IMR-90 (cell line): Measurements from ENCODE around the gene CPD. TPM values are rescaled to one million over a fixed set of nuclear protein-coding genes. Genes with fewer than 3 reads are reported as not detected.

Source experiments
- ATAC-seq: fragments of 200-7000 bp; cut with Tn5 transposase; 2 replicates; pipeline ENCODE4 v1.9.1; 2020; ENCODE audit warnings: low read depth, mild to moderate bottlenecking, moderate library complexity
- BruUV-seq: library from RNA; stranded (reverse); fragments of 400-500 nt; replicated peaks from 2 replicates; lab custom pipeline; 2021; lab: Mats Ljungman, UMichigan
- CTCF ChIA-PET: fragments of 300-600 bp; formaldehyde crosslinking; extraction: SDS; loops from one replicate; lab custom pipeline; 2021; ENCODE audit warnings: antibody characterized with exemption; lab: Yijun Ruan, JAX
- POLR2A ChIA-PET: fragments of 300-600 bp; sonication (Branson Sonifier 250); formaldehyde crosslinking; loops from one replicate; lab custom pipeline; 2022; ENCODE audit warnings: antibody characterized with exemption; ENCODE audit not compliant: unreplicated experiment; lab: Charles Lee
- DNase-seq: peaks from one replicate; pipeline ENCODE4 v3.0.0; 2013
- H2AFZ ChIP-seq: replicated peaks from 2 replicates; pipeline ENCODE3; 2013; ENCODE audit warnings: low read length, mild to moderate bottlenecking; ENCODE audit not compliant: poor library complexity
- H2AK5ac ChIP-seq: 2 replicates; pipeline ENCODE4 v1.6.1; 2013; ENCODE audit warnings: low read depth, low read length, inconsistent platforms
- H2AK9ac ChIP-seq: replicated peaks from 2 replicates; pipeline ENCODE3; 2013; ENCODE audit warnings: mild to moderate bottlenecking, low read depth, low read length, moderate library complexity; ENCODE audit not compliant: poor library complexity
- H2BK120ac ChIP-seq: 2 replicates; pipeline ENCODE4 v1.6.1; 2013; ENCODE audit warnings: low read depth, low read length, inconsistent platforms
- H2BK15ac ChIP-seq: 3 replicates; pipeline ENCODE4 v1.6.1; 2013; ENCODE audit warnings: low read depth, low read length, inconsistent platforms
- H2BK20ac ChIP-seq: 2 replicates; pipeline ENCODE4 v1.6.1; 2013; ENCODE audit warnings: low read depth, mild to moderate bottlenecking, inconsistent platforms, low read length, moderate library complexity
- H2BK5ac ChIP-seq: 2 replicates; pipeline ENCODE4 v1.6.1; 2013; ENCODE audit warnings: mild to moderate bottlenecking, low read depth, low read length, inconsistent platforms; ENCODE audit not compliant: poor library complexity, severe bottlenecking
- H3K14ac ChIP-seq: replicated peaks from 2 replicates; pipeline ENCODE4 v1.6.1; 2013; ENCODE audit warnings: low read depth, low read length, inconsistent platforms
- H3K18ac ChIP-seq: 2 replicates; pipeline ENCODE4 v1.6.1; 2013; ENCODE audit warnings: low read depth, low read length, control low read depth
- H3K23ac ChIP-seq: 2 replicates; pipeline ENCODE4 v1.6.1; 2013; ENCODE audit warnings: low read depth, low read length, inconsistent platforms
- H3K27ac ChIP-seq: 2 replicates; pipeline ENCODE4 v1.5.1; 2013; ENCODE audit warnings: mild to moderate bottlenecking, control low read depth, low read length; ENCODE audit not compliant: insufficient read depth
- H3K27me3 ChIP-seq: 2 replicates; pipeline ENCODE4 v1.6.1; 2013; ENCODE audit warnings: low read length; ENCODE audit not compliant: control insufficient read depth, insufficient read depth
- H3K36me3 ChIP-seq: 2 replicates; pipeline ENCODE4 v1.6.1; 2013; ENCODE audit warnings: low read length, mixed read lengths; ENCODE audit not compliant: control insufficient read depth, insufficient read depth
- H3K4ac ChIP-seq: 2 replicates; pipeline ENCODE4 v1.6.1; 2013; ENCODE audit warnings: low read depth, low read length, inconsistent platforms
- H3K4me1 ChIP-seq: 2 replicates; pipeline ENCODE4 v1.6.1; 2013; ENCODE audit warnings: low read length, mixed read lengths; ENCODE audit not compliant: control insufficient read depth, insufficient read depth
- H3K4me2 ChIP-seq: 2 replicates; pipeline ENCODE4 v1.6.1; 2013; ENCODE audit warnings: low read depth, mild to moderate bottlenecking, control low read depth, low read length, moderate library complexity
- H3K4me3 ChIP-seq: 2 replicates; pipeline ENCODE4 v1.5.1; 2013; ENCODE audit warnings: low read depth, mild to moderate bottlenecking, control low read depth, low read length, moderate library complexity; ENCODE audit not compliant: insufficient read depth
- H3K56ac ChIP-seq: 2 replicates; pipeline ENCODE4 v1.6.1; 2013; ENCODE audit warnings: low read length, inconsistent platforms; ENCODE audit not compliant: insufficient read depth; ENCODE audit errors: extremely low read depth
- H3K79me1 ChIP-seq, 2 experiments: 2 replicates each; pipeline ENCODE4 v1.6.1; 2013; ENCODE audit warnings: low read length in 2 of 2, inconsistent platforms in 1 of 2, low read depth in 1 of 2
- H3K9ac ChIP-seq: 2 replicates; pipeline ENCODE4 v1.6.1; 2013; ENCODE audit warnings: low read depth, low read length, control low read depth
- H3K9me1 ChIP-seq: 2 replicates; pipeline ENCODE4 v1.6.1; 2013; ENCODE audit warnings: low read length, inconsistent platforms; ENCODE audit not compliant: insufficient read depth
- H3K9me3 ChIP-seq: 2 replicates; pipeline ENCODE4 v1.6.1; 2013; ENCODE audit warnings: low read length; ENCODE audit not compliant: control insufficient read depth, insufficient read depth
- H4K20me1 ChIP-seq: 2 replicates; pipeline ENCODE4 v1.6.1; 2013; ENCODE audit warnings: low read length, inconsistent platforms; ENCODE audit not compliant: insufficient read depth
- H4K5ac ChIP-seq: 2 replicates; pipeline ENCODE4 v1.6.1; 2013; ENCODE audit warnings: mild to moderate bottlenecking, low read depth, low read length, control low read depth
- H4K8ac ChIP-seq, 2 experiments: 2 replicates each; pipeline ENCODE4 v1.6.1; 2013; ENCODE audit warnings: low read depth in 2 of 2, low read length in 2 of 2, control low read depth in 1 of 2, inconsistent platforms in 1 of 2
- H4K91ac ChIP-seq: 2 replicates; pipeline ENCODE4 v1.6.1; 2013; ENCODE audit warnings: low read depth, low read length, inconsistent platforms; ENCODE audit not compliant: insufficient read depth
- CEBPB ChIP-seq: IDR thresholded peaks from 2 replicates; pipeline ENCODE4 v1.6.1; 2012; ENCODE audit warnings: low read depth, low read length, improper control_type of control experiment
- MAZ ChIP-seq: IDR thresholded peaks from 2 replicates; pipeline ENCODE4 v1.6.1; 2012; ENCODE audit warnings: low read depth, mild to moderate bottlenecking, low read length, improper control_type of control experiment, moderate library complexity, borderline replicate concordance
- MXI1 ChIP-seq: IDR thresholded peaks from 2 replicates; pipeline ENCODE4 v1.6.1; 2012; ENCODE audit warnings: low read depth, mild to moderate bottlenecking, low read length, moderate library complexity, borderline replicate concordance
- SMC3 ChIP-seq: fragments of 150-350 bp; IDR thresholded peaks from 2 replicates; pipeline ENCODE4 v1.6.1; 2016; ENCODE audit warnings: low read depth, mild to moderate bottlenecking, antibody characterized with exemption, low read length, moderate library complexity
- WGBS, 2 experiments: methylation state at CpG; one replicate each; pipeline versions ENCODE4 v1.1.5 to v1.1.7; 2013; ENCODE audit warnings: missing lambda C conversion rate in 2 of 2; ENCODE audit not compliant: insufficient read length in 1 of 2; ENCODE audit errors: extremely low coverage in 2 of 2; 5-methylcytosine and 5-hydroxymethylcytosine counted together
- dilution Hi-C: fragments of 300-500 bp; cut with HindIII; formaldehyde crosslinking; loops from one replicate; pipeline ENCODE4 v1.14.3; 2018; ENCODE audit warnings: low sequenced_read_pairs; ENCODE audit not compliant: unreplicated experiment
- in situ Hi-C: fragments of 300-500 bp; cut with MboI; formaldehyde crosslinking; loops from 3 replicates; pipeline ENCODE4 v1.14.3; 2019; ENCODE audit warnings: low sequenced_read_pairs, inconsistent platforms, mixed read lengths
- intact Hi-C: fragments of 100-400 bp; cut with micrococcal nuclease; formaldehyde crosslinking; loops from 2 replicates; pipeline ENCODE4 v1.10.0; 2022
- polyA plus RNA-seq, 3 experiments: library from polyadenylated mRNA; depleted of rRNA; stranded (reverse); fragments of >200 nt; gene quantifications; 2 replicates each; pipeline ENCODE4 v1.2.3, GENCODE V29; 2012; ENCODE audit warnings: low replicate concordance in 1 of 3
- total RNA-seq: library from RNA; depleted of rRNA; stranded (reverse); fragments of >200 nt; gene quantifications from 2 replicates; pipeline ENCODE4 v1.2.3, GENCODE V29; 2012

Gene CPD
- total and polyA plus RNA-seq, 2 of the 4 experiments (the other 2 are of a cell fraction), result 23.4 to 94.5 TPM

DNA sequence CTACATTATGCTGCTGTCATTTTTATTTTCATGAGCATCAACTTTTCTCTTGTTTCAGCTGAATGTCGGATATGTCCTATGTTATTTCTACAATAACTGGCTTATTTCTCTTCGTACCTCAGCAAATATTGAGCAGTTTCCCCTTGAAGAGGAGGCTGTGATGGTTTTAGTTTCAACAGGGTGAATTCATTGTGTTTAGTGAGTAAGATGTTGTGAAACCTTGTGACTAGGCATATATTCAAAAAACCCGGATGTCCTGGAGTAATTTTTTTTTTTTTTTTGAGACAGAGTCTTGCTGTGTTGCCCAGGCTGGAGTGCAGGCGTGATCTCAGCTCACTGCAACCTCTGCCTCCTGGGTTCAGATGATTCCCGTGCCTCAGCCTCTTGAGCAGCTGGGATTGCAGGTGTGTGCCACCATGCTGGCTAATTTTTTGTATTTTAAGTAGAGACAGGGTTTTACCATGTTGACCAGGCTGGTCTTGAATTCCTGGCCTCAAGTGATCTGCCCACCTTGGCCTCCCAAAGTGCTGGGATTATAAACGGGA, 11.1 kb downstream of the CPD start:
- DNase-seq, result no peak
- H4K20me1 ChIP-seq, result peaks cover 3% of the 10 kb centered on the region
- H3K9me3 ChIP-seq, result no peaks in the 10 kb centered on the region
- H4K5ac ChIP-seq, result no peak overlapping the region
- CTCF ChIA-PET, result no interaction called here
- no peak overlapping the region for H2BK5ac ChIP-seq
- H2BK15ac ChIP-seq, result no peak overlapping the region
- H3K4me3 ChIP-seq, result no peak overlapping the region
- in situ Hi-C loops (no loop called here), intact Hi-C loops (no loop called here), dilution Hi-C loops (no loop called here)
- no peak overlapping the region for H3K4me2 ChIP-seq
- H3K36me3 ChIP-seq, result peaks cover 15% of the 10 kb centered on the region
- no peak overlapping the region for H2AFZ ChIP-seq
- POLR2A ChIA-PET, result no interaction called here
- H2BK120ac ChIP-seq, result no peak overlapping the region
- H3K23ac ChIP-seq, result no peak overlapping the region
- no peak overlapping the region for H3K56ac ChIP-seq
- peaks cover 11 to 29% of the 10 kb centered on the region in 2 experiments for H3K79me1 ChIP-seq
- H3K9ac ChIP-seq, result no peak overlapping the region
- no peak overlapping the region for H4K8ac ChIP-seq
- H3K18ac ChIP-seq, result no peak overlapping the region
- H3K4ac ChIP-seq, result no peak overlapping the region
- H3K4me1 ChIP-seq, result peaks cover 1% of the 10 kb centered on the region; the same call in 1 of the 2 replicates
- no peak for ATAC-seq
- TF ChIP-seq CEBPB, result 0 out of 2 replicates have a peak, but pooled peaks have one; percentile 6
- no peak for TF ChIP-seq MXI1
- TF ChIP-seq SMC3, result no peak
- no peak for TF ChIP-seq MAZ
- BruUV-seq, result no TSS peak
- H4K91ac ChIP-seq, result no peak overlapping the region
- no peak overlapping the region for H2AK5ac ChIP-seq
- no peak overlapping the region for H2AK9ac ChIP-seq
- no peak overlapping the region for H3K14ac ChIP-seq
- no peaks in the 10 kb centered on the region for H3K9me1 ChIP-seq
- WGBS, 2 experiments, result 100% methylated on average over 1 of the region's 6 CpGs; no CpG with 5 or more reads in 1 of the 2 experiments
- no peaks in the 10 kb centered on the region for H3K27me3 ChIP-seq
- H2BK20ac ChIP-seq, result no peak overlapping the region
- no peak overlapping the region for H3K27ac ChIP-seq
